IPS-20b (cell line): Measurements from ENCODE around the gene PKP2.
"Not testable (repeated sequence)": the region's sequence is repeated elsewhere in the genome, so short reads cannot be mapped to it uniquely, and the experiment has no call there.

ENCODE experiments used
- H3K27ac ChIP-seq: one replicate; pipeline ENCODE4 v1.5.1; 2013; ENCODE audit warnings: low read length
- H3K27me3 ChIP-seq: 2 replicates; pipeline ENCODE4 v1.6.1; 2013; ENCODE audit warnings: mild to moderate bottlenecking, low read length, inconsistent platforms; ENCODE audit not compliant: insufficient read depth
- H3K36me3 ChIP-seq: 2 replicates; pipeline ENCODE4 v1.6.1; 2013; ENCODE audit warnings: low read depth, mild to moderate bottlenecking, inconsistent platforms, low read length, moderate library complexity; ENCODE audit not compliant: insufficient read depth
- H3K4me1 ChIP-seq: 2 replicates; pipeline ENCODE4 v1.6.1; 2013; ENCODE audit warnings: mild to moderate bottlenecking, control low read depth, inconsistent platforms, low read length, moderate library complexity; ENCODE audit not compliant: insufficient read depth
- H3K4me3 ChIP-seq: 2 replicates; pipeline ENCODE4 v1.5.1; 2013; ENCODE audit warnings: mild to moderate bottlenecking, low read length, inconsistent platforms
- H3K9ac ChIP-seq: 2 replicates; pipeline ENCODE4 v1.6.1; 2013; ENCODE audit warnings: low read depth, mild to moderate bottlenecking, inconsistent platforms, low read length, moderate library complexity
- H3K9me3 ChIP-seq: 2 replicates; pipeline ENCODE4 v1.6.1; 2013; ENCODE audit warnings: mild to moderate bottlenecking, low read depth, low read length, inconsistent platforms; ENCODE audit not compliant: insufficient read depth

PKP2 gene

GRCh38 chr12:32893043-32893442 is 3.5 kb downstream of the PKP2 start:
- Histone ChIP-seq H3K27ac (no peak overlapping the region), H3K4me1 (peaks cover 34% of the 10 kb centered on the region), H3K36me3 (no peaks in the 10 kb centered on the region), H3K9me3 (no peaks in the 10 kb centered on the region), H3K4me3 (peak overlapping the region; percentile 43), H3K27me3 (peaks cover 12% of the 10 kb centered on the region; the same call in 1 of the 2 replicates), H3K9ac (peak overlapping the region; percentile 10; the same call in 1 of the 2 replicates)

GRCh38 chr12:32892369-32892768 is 4.2 kb downstream of the PKP2 start:
- H3K27ac ChIP-seq: not testable (repeated sequence)
- peak overlapping the region; percentile 7 for H3K4me3 ChIP-seq

GRCh38 chr12:32891956-32892355 is 4.6 kb downstream of the PKP2 start:
- Histone ChIP-seq H3K4me3 (peak overlapping the region; percentile 7), H3K4me1 (peaks cover 27% of the 10 kb centered on the region), H3K9me3 (no peaks in the 10 kb centered on the region), H3K27ac (no peak overlapping the region), H3K36me3 (no peaks in the 10 kb centered on the region), H3K9ac (peak overlapping the region; percentile 58; the same call in 1 of the 2 replicates), H3K27me3 (peaks cover 12% of the 10 kb centered on the region; the same call in 1 of the 2 replicates)

More at GRCh38 chr12:32892369-32892768, 4.2 kb downstream of the PKP2 start:
- H3K36me3 ChIP-seq, H3K9me3 ChIP-seq: not testable (repeated sequence)
- Histone ChIP-seq H3K9ac (peak overlapping the region; percentile 26; the same call in 1 of the 2 replicates), H3K27me3 (peaks cover 12% of the 10 kb centered on the region; the same call in 1 of the 2 replicates), H3K4me1 (peaks cover 28% of the 10 kb centered on the region)

DNA sequence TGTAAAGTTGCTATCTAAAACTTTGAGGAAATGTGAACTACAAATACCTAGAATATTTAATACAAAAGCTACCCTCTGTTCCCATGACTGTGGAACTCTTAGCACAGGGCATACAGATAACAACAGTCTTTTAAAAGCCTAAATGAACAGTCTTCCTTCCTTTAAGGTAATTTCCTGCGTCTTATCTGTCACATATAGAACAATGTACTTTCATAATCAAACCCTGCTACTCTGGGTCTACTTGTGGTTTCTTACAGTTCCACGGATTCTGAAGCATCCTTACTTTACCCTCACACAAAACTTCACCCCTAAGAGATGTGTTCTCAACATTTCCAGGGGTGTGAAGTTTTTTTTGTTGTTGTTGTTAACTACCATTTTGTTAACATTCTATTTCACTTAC is 5.1 kb downstream of the PKP2 start:
- Histone ChIP-seq H3K27ac (no peak overlapping the region), H3K9ac (peak overlapping the region; percentile 58; the same call in 1 of the 2 replicates), H3K36me3 (no peaks in the 10 kb centered on the region), H3K4me3 (peak overlapping the region; percentile 7; the same call in 1 of the 2 replicates), H3K27me3 (peaks cover 12% of the 10 kb centered on the region; the same call in 1 of the 2 replicates), H3K4me1 (peaks cover 28% of the 10 kb centered on the region), H3K9me3 (no peaks in the 10 kb centered on the region)

DNA sequence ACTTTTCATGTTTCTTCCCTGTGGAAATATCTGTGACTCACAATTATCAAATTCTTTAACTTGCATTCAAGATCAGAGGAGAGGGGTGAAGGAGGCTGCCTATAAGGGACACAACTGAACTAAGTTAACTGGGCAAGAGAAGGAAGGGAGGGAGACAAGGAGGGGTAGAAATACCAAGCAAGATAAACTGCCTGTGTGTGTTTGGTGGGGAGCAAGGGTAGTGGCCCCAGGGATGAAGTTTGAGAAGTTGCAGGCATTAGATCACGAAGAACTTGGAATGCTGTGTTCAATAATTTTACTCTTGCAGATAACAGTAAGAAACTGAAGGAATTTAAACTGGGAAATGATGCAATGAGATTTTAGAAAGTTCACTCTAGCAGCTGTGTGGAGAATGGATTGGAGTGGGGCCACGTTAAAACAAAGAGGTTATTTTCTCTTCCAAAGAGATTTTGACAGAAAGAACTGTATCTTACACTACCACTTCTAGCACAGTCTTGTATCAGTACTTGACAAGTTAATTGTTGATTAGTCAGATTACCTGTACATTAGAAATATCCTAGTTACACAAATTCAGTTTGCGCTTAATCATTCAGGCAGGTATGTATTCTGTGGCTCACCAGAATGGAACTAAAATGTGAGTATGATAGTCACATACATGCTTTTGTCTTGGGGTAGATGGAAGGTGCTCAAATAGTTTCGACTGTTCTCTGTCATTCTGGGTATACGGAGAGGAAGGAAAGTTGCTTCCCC is 7.4 kb downstream of the PKP2 start:
- H3K27ac ChIP-seq: no peak overlapping the region
- H3K4me1 ChIP-seq: peaks cover 34% of the 10 kb centered on the region
- no peak overlapping the region for H3K4me3 ChIP-seq
- no peak overlapping the region for H3K9ac ChIP-seq
- H3K36me3 ChIP-seq: no peaks in the 10 kb centered on the region
- no peaks in the 10 kb centered on the region for H3K9me3 ChIP-seq
- H3K27me3 ChIP-seq: no peaks in the 10 kb centered on the region

DNA sequence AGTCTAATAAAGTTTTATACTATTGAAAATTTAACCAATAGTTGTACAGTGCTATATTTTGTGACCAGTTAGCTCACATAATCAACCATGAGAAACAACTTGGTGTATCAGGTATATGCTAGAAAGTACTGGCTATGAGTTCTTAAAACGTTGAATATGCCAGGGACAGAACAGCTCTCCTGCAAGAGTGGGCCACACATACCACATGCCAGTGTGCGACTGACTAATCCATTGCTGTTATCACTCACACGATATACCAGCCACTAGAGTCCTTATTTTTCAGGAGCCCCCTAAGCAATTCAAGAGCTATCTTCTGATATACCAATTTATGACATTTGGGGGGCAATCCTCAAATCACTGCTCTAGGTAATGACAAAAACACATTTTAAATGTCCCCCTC is 9.5 kb downstream of the PKP2 start:
- no peak overlapping the region for H3K4me3 ChIP-seq
- no peaks in the 10 kb centered on the region for H3K27me3 ChIP-seq
- no peak overlapping the region for H3K27ac ChIP-seq
- no peaks in the 10 kb centered on the region for H3K36me3 ChIP-seq
- no peak overlapping the region for H3K9ac ChIP-seq
- peaks cover 24% of the 10 kb centered on the region for H3K4me1 ChIP-seq
- H3K9me3 ChIP-seq: no peaks in the 10 kb centered on the region

DNA sequence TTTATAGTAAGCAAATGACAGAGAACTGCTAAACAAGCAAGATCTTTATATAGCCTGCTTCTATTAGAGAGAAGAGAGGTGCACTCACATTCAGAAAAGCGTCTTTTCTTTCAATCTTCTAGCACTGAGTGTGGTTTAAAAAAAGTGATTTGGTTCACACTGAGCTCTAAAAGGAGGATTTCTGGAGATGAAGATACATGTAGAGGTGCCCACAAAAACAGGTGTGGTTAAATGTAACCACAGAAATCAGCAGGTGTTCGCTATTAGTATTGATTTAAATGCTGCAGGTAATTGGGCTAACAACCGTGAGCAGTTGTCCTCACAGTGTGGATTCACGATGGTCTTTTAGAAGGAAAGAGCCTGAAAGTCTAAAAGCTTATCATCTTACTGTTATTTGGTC is 10.7 kb downstream of the PKP2 start:
- H3K4me3 ChIP-seq: peak overlapping the region; percentile 6; the same call in 1 of the 2 replicates
- H3K36me3 ChIP-seq: no peaks in the 10 kb centered on the region
- H3K4me1 ChIP-seq: peaks cover 18% of the 10 kb centered on the region
- no peaks in the 10 kb centered on the region for H3K9me3 ChIP-seq
- H3K27ac ChIP-seq: no peak overlapping the region
- no peak overlapping the region; the same call in 1 of the 2 replicates for H3K9ac ChIP-seq
- no peaks in the 10 kb centered on the region for H3K27me3 ChIP-seq

- Histone ChIP-seq H3K4me1 (peaks cover 18% of the 10 kb centered on the region), H3K36me3 (no peaks in the 10 kb centered on the region), H3K27me3 (no peaks in the 10 kb centered on the region), H3K4me3 (no peak overlapping the region), H3K9ac (no peak overlapping the region), H3K27ac (no peak overlapping the region), H3K9me3 (no peaks in the 10 kb centered on the region)
Observed at GRCh38 chr12:32884962-32885361, 11.6 kb downstream of the PKP2 start.

GRCh38 chr12:32881702-32882101 is 14.9 kb downstream of the PKP2 start:
- Histone ChIP-seq H3K4me3 (no peak overlapping the region), H3K4me1 (peaks cover 18% of the 10 kb centered on the region), H3K36me3 (peaks cover 10% of the 10 kb centered on the region), H3K9ac (no peak overlapping the region), H3K9me3 (no peaks in the 10 kb centered on the region), H3K27me3 (no peaks in the 10 kb centered on the region), H3K27ac (no peak overlapping the region)

- no peak overlapping the region for H3K27ac ChIP-seq
- H3K9me3 ChIP-seq: no peaks in the 10 kb centered on the region
- no peaks in the 10 kb centered on the region for H3K27me3 ChIP-seq
- H3K4me3 ChIP-seq: no peak overlapping the region
- H3K36me3 ChIP-seq: peaks cover 15% of the 10 kb centered on the region
- H3K9ac ChIP-seq: no peak overlapping the region
- H3K4me1 ChIP-seq: peaks cover 13% of the 10 kb centered on the region
Observed at GRCh38 chr12:32881107-32881506, 15.5 kb downstream of the PKP2 start.

GRCh38 chr12:32879066-32879465 is 17.5 kb downstream of the PKP2 start:
- H3K27me3 ChIP-seq, H3K27ac ChIP-seq, H3K9me3 ChIP-seq, H3K4me1 ChIP-seq, H3K9ac ChIP-seq, H3K4me3 ChIP-seq: not testable (repeated sequence)
- H3K36me3 ChIP-seq: peaks cover 20% of the 10 kb centered on the region
